GM12864 (cell line): ENCODE results near the gene CADM4.

Experiments
- DNase-seq: peaks from one replicate; pipeline ENCODE4 v3.0.0-alpha.2; 2011; ENCODE audit warnings: low read depth
- H3K4me3 ChIP-seq: 2 replicates; pipeline ENCODE4 v1.5.1; 2011; ENCODE audit warnings: mild to moderate bottlenecking, low read depth, low read length, control low read depth
- CTCF ChIP-seq: IDR thresholded peaks from 2 replicates; pipeline ENCODE4 v1.5.1; 2011; ENCODE audit warnings: low read depth, mild to moderate bottlenecking, moderate library complexity, low read length, control low read depth, inconsistent platforms; ENCODE audit errors: missing control alignments

Gene CADM4

GRCh38 chr19:43672061-43672679 lies 32.5 kb upstream of the CADM4 start:
- no peak for TF ChIP-seq CTCF
- DNase-seq, result no peak
- H3K4me3 ChIP-seq, result no peak overlapping the region

GRCh38 chr19:43668406-43669109 lies 28.9 kb upstream of the CADM4 start:
- H3K4me3 ChIP-seq, result peak overlapping the region; percentile 54

GRCh38 chr19:43667876-43668405 lies 28.3 kb upstream of the CADM4 start:
- no peak for DNase-seq
- no peak for TF ChIP-seq CTCF
- no peak overlapping the region; the same call in 1 of the 2 replicates for H3K4me3 ChIP-seq

More at GRCh38 chr19:43668406-43669109, 28.9 kb upstream of the CADM4 start:
- DNase-seq, result peak; percentile 92
- TF ChIP-seq CTCF, result no peak

- no peak for TF ChIP-seq CTCF
- H3K4me3 ChIP-seq, result no peak overlapping the region
Observed at GRCh38 chr19:43667126-43667875, 27.7 kb upstream of the CADM4 start.

GRCh38 chr19:43664018-43664417 lies 24.4 kb upstream of the CADM4 start:
- H3K4me3 ChIP-seq, result no peak overlapping the region
- TF ChIP-seq CTCF, result no peak
- DNase-seq, result no peak

More at GRCh38 chr19:43667126-43667875, 27.7 kb upstream of the CADM4 start:
- DNase-seq, result no peak

GRCh38 chr19:43662487-43662886 lies 22.8 kb upstream of the CADM4 start:
- no peak overlapping the region for H3K4me3 ChIP-seq
- DNase-seq, result no peak
- no peak for TF ChIP-seq CTCF
